ENCODE results near the gene TRMT44. TPM values are rescaled to one million over a fixed set of nuclear protein-coding genes. Genes with fewer than 3 reads are reported as not detected.

The TRMT44 gene
- total RNA-seq, 2 donors from 2014 or later: 35.2 to 63.9 TPM

DNA sequence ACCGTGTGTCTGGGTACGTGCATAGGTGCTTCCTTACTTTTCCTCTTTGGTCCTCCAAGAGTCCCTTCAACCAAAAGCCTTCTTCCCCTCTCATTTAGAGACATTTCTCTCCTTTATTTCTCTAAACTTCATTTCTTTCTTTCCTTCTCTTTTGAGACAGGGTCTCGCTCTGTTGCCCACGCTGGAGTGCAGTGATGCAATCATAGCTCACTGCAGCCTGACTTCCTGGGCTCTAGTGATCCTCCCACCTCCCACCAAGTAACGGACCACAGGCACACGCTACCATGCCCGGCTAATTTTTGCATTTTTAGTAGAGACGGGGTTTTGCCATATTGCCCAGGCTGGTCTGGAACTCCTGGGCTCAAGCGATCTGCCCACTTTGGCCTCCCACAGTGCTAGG is 42.2 kb upstream of the TRMT44 start:
- H3K36me3 ChIP-seq: peaks cover 0 to 9% of the 10 kb centered on the region in 2 donors
- no peak overlapping the region for H3K27ac ChIP-seq
- TF ChIP-seq, protein P1, sequence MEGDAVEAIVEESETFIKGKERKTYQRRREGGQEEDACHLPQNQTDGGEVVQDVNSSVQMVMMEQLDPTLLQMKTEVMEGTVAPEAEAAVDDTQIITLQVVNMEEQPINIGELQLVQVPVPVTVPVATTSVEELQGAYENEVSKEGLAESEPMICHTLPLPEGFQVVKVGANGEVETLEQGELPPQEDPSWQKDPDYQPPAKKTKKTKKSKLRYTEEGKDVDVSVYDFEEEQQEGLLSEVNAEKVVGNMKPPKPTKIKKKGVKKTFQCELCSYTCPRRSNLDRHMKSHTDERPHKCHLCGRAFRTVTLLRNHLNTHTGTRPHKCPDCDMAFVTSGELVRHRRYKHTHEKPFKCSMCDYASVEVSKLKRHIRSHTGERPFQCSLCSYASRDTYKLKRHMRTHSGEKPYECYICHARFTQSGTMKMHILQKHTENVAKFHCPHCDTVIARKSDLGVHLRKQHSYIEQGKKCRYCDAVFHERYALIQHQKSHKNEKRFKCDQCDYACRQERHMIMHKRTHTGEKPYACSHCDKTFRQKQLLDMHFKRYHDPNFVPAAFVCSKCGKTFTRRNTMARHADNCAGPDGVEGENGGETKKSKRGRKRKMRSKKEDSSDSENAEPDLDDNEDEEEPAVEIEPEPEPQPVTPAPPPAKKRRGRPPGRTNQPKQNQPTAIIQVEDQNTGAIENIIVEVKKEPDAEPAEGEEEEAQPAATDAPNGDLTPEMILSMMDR (IDR thresholded peaks at IDR 0.05): no peak
- TF ChIP-seq POLR2A (IDR thresholded peaks at IDR 0.05) (no peak), POLR2AphosphoS5 (IDR thresholded peaks at IDR 0.05) (no peak)
- peaks cover 10% of the 10 kb centered on the region for H3K4me1 ChIP-seq (replicated peaks)
- 92% methylated on average over 9 of the region's 9 CpGs for WGBS
- no peak overlapping the region for H3K4me3 ChIP-seq
- no peaks in the 10 kb centered on the region for H3K9me3 ChIP-seq
- intact Hi-C loops (cut with DNase I): no loop called here
- no peaks in the 10 kb centered on the region for H3K27me3 ChIP-seq (replicated peaks; ENCODE audit: insufficient read depth)
- DNase-seq (ENCODE audit: low spot score): no peak

DNA sequence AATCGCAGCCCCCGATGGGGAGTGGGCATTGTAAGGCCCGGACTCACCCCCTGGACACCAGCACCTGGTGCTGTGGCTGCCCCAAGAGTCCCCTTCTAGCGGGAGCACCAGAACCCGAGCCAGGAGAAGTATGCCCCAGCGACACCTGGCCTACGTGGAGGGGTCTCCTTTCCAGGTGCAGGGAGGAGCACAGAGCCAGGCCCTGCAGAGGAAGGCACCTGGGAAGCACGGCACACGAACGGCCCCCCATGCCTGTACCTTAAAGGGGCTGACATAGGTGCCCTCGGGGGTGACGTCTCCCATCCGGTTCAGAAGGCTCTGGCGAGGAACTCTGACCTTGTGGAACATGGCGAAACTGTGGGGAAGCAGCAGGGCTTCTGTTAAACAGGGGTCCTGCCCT is 41.3 kb upstream of the TRMT44 start:
- Histone ChIP-seq H3K9me3 (no peaks in the 10 kb centered on the region), H3K4me1 (replicated peaks) (peaks cover 5% of the 10 kb centered on the region), H3K36me3 (peaks cover 0 to 9% of the 10 kb centered on the region in 2 donors), H3K4me3 (no peak overlapping the region), H3K27ac (no peak overlapping the region), H3K27me3 (replicated peaks; ENCODE audit: insufficient read depth) (no peaks in the 10 kb centered on the region)
- TF ChIP-seq POLR2A (IDR thresholded peaks at IDR 0.05) (no peak), POLR2AphosphoS5 (IDR thresholded peaks at IDR 0.05) (no peak)
- TF ChIP-seq, protein P1 (IDR thresholded peaks at IDR 0.05): no peak
- DNase-seq (ENCODE audit: low spot score): no peak
- WGBS: 91% methylated on average over 15 of the region's 15 CpGs
- intact Hi-C loops (cut with DNase I): no loop called here

DNA sequence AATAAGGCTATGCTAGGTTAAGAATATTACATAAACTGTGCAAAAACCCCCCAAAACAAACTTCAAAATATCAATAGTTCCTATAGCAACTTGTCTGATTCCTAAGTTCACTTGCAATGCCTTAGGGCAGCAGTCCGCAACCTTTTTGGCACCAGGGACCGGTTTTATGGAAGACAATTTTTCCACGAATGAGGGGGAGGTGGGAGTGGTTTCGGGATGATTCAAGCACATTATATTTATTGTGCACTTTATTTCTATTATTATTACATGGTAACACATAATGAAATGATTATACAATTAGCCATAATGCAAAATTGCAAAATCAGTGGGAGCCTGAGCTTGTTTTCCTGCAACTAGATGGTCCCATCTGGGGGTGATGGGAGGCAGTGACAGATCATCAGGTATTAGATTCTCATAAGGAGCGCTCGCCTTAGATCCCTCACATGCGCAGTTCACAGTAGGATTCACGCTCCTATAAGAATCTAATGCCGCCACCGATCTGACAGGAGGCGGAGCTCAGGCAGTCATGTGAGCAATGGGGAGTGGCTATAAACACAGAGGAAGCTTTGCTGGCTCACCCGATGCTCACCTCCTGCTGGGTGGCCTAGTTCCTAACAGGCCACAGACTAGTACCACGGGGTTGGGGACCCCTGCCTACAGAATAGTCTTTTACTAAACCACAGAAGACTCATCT is 39.8 kb upstream of the TRMT44 start:
- intact Hi-C loops (cut with DNase I): loop anchor here (10.0 kb wide), 1 partner anchor 226 kb away; no protein-coding TSS in a partner anchor
- no peaks in the 10 kb centered on the region for H3K9me3 ChIP-seq
- no peak overlapping the region for H3K4me3 ChIP-seq
- TF ChIP-seq, protein P1 (IDR thresholded peaks at IDR 0.05): no peak
- no peak for TF ChIP-seq POLR2A (IDR thresholded peaks at IDR 0.05)
- no peak for TF ChIP-seq POLR2AphosphoS5 (IDR thresholded peaks at IDR 0.05)
- WGBS: 87% methylated on average over 13 of the region's 13 CpGs
- peaks cover 3% of the 10 kb centered on the region for H3K4me1 ChIP-seq (replicated peaks)
- no peak for DNase-seq (ENCODE audit: low spot score)
- H3K36me3 ChIP-seq: peaks cover 0 to 15% of the 10 kb centered on the region in 2 donors
- H3K27me3 ChIP-seq (replicated peaks; ENCODE audit: insufficient read depth): no peaks in the 10 kb centered on the region
- no peak overlapping the region for H3K27ac ChIP-seq

DNA sequence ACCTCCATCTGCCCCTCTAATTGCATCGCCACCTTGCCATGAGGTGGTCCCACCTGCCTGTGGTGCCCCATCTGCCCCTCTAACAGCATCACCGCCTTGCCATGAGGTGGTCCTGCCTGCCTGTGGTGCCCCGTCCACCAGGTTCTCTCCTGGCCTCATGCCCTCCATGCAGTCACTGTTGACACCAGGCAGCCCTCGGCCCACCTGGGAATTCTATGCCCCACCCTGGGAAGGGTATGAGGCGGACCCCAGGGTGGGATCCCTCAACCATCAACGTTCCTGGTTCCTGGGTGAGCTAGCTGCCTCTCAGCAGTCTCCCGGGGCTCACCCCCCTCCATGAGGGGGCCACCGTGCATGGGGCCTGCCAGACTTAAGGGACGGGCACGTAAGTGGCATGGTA is 38.9 kb upstream of the TRMT44 start:
- Histone ChIP-seq H3K27ac (peak overlapping the region; percentile 21 to 26), H3K4me3 (no peak overlapping the region), H3K27me3 (replicated peaks; ENCODE audit: insufficient read depth) (no peaks in the 10 kb centered on the region), H3K4me1 (replicated peaks) (peaks cover 3% of the 10 kb centered on the region), H3K36me3 (peaks cover 0 to 18% of the 10 kb centered on the region in 2 donors), H3K9me3 (no peaks in the 10 kb centered on the region)
- no peak for TF ChIP-seq POLR2AphosphoS5 (IDR thresholded peaks at IDR 0.05)
- TF ChIP-seq, protein P1 (IDR thresholded peaks at IDR 0.05): no peak
- TF ChIP-seq POLR2A (IDR thresholded peaks at IDR 0.05): no peak
- 85% methylated on average over 10 of the region's 10 CpGs for WGBS
- DNase-seq (ENCODE audit: low spot score): no peak
- intact Hi-C loops (cut with DNase I): loop anchor here (2.0 to 10.0 kb wide), 2 partner anchors 133 to 227 kb away; partner anchors contain the start of gene HTRA3

DNA sequence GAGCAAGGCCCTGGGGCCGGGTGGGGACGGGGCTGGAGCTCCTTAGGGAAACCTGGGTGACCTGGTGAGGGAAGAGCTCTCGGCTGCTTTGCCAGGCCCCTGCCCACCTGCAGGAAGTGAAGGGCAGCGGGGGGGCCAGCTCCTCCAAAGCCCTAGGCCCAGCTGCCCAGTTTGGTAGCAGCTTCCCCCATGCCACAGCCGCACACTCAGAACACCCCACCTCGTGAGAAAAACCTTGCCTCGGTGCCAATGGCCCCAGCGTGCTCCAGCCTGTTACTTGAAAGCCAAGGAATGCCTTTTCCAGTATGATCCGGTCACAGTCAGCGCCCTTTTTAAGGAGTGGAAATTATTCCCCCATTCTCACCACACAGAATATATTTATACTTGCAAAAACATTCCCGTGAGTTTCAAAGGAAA is 38.4 kb upstream of the TRMT44 start:
- Histone ChIP-seq H3K4me3 (no peak overlapping the region), H3K27ac (peak overlapping the region; percentile 21 to 26), H3K4me1 (replicated peaks) (peaks cover 3% of the 10 kb centered on the region), H3K36me3 (peaks cover 0 to 18% of the 10 kb centered on the region in 2 donors), H3K9me3 (no peaks in the 10 kb centered on the region), H3K27me3 (replicated peaks; ENCODE audit: insufficient read depth) (no peaks in the 10 kb centered on the region)
- TF ChIP-seq, protein P1 (IDR thresholded peaks at IDR 0.05): no peak
- TF ChIP-seq POLR2AphosphoS5 (IDR thresholded peaks at IDR 0.05): peak; percentile 63
- intact Hi-C loops (cut with DNase I): loop anchor here (2.0 to 10.0 kb wide), 2 partner anchors 133 to 227 kb away; partner anchors contain the start of gene HTRA3
- 33% methylated on average over 11 of the region's 11 CpGs for WGBS
- DNase-seq (ENCODE audit: low spot score): peak; percentile 41

Measured in prostate gland (tissue), 2 donors.